Measurements from ENCODE around the gene EXOC1L.

Gene EXOC1L

DNA sequence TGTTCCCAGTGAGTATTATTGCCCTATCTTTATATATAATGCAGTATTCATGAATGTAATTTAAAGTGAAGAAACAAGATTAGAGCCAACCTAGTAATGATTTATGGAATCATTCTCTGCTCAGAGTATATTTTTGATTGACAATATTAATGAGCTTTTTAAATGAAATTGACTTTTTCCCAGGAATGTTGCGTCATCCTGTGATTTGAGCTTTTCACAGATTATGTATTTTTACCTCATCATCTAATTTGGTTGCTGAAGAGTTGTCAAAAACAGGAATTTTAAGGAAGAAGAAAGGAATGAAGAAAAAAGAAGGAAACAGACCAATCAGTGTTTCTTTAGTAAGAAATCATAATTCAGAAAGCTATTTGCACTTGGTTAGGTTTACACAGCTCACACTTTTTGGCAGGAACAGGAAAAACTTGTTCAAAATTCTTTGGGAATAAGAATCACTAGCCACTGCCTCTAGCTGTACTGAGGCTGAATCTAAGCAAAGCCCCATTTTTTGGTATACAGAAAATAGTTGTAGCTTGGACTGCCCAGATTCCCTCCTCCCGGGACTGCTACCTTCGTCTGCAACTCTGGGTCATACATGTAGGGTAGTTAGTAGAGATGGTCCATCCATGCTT lies 61.2 kb downstream of the EXOC1L start:
- Mint-ChIP-seq H3K4me1 (no peaks in the 10 kb centered on the region), H3K27ac (no peak overlapping the region), H3K9me3 (no peaks in the 10 kb centered on the region), H3K36me3 (peaks cover 35% of the 10 kb centered on the region), H3K4me3 (no peak overlapping the region), H3K27me3 (no peaks in the 10 kb centered on the region)
- CTCF ChIA-PET = no interaction called here
- no peak for DNase-seq

DNA sequence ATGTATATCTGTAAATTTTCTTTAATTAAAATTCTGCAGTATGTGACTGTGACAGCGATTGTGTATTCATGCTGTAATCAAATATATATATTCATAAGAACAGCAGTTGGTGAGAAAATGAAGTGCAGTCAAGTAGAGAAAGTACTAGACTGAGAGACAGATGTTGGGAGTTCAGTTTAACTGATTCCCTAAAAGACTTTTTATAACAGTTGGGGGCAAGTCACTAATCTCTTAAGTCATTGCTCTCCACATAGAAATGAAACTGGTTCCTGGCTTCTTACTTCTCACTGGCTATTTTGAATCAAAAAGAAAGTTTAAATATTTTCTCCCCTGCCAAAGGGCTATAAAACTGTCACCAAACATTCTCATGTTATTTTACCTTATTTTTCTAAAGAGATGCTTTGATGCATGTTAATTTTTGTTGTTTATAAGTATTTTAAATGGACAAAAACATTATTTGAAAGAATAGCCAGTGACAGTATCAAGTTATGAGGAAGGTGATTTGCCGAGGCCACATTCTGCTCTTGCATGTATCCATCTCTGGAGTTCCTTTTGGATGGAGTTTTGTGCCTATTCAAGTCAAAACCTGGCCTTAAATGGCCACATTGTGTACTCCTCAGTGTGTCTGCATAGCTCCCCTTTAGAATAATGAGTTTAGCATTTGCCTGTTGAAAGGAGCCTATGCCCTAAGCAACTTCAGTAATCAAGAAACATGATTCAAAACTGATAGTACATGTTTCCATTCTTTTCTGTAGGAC lies 64.7 kb downstream of the EXOC1L start:
- Mint-ChIP-seq H3K9me3 (no peaks in the 10 kb centered on the region), H3K36me3 (peaks cover 23% of the 10 kb centered on the region), H3K4me3 (no peak overlapping the region), H3K27me3 (no peaks in the 10 kb centered on the region), H3K27ac (no peak overlapping the region), H3K4me1 (peaks cover 4% of the 10 kb centered on the region)
- no peak for DNase-seq
- CTCF ChIA-PET = no interaction called here

DNA sequence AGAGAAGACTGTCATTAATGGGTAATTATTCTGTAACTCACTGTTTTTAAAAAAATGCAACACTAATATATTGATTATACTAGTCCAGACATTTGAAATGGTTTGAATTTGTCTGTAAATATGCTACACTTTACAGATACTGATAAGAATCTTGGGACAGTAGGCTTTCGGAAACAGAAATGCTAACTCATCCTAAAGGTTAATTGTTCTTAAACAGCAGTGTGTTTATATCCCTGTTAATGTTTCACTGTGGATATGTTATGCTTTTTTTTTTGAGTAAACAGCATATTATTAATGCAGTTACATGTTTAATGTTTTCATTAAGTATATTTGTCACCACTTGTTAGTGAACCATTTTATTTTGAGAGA lies 65.2 kb downstream of the EXOC1L start:
- Mint-ChIP-seq H3K27ac (no peak overlapping the region), H3K36me3 (peaks cover 24% of the 10 kb centered on the region), H3K9me3 (no peaks in the 10 kb centered on the region), H3K27me3 (no peaks in the 10 kb centered on the region), H3K4me3 (no peak overlapping the region), H3K4me1 (peaks cover 4% of the 10 kb centered on the region)
- CTCF ChIA-PET = no interaction called here
- DNase-seq = no peak

Measured in activated naive CD4-positive, alpha-beta T cell treated with anti-CD3 and anti-CD28 coated beads, Interleukin-2, amount 10 ng/mL, durations not matched to agents 7 days and 5 days (primary cell).